Measurements from ENCODE around the gene RNF220.
"Not testable (repeated sequence)": the region's sequence is repeated elsewhere in the genome, so short reads cannot be mapped to it uniquely, and the experiment has no call there.

Gene RNF220

GRCh38 chr1:44659566-44659965 lies 254.5 kb downstream of the RNF220 start:
- no peak for TF ChIP-seq JUND (IDR thresholded peaks at IDR 0.05; ENCODE audit: low read depth)
- in situ Hi-C loops (cut with HindIII; ENCODE audit: low pct_unique_long_range_greater_than_20kb, low sequenced_read_pairs): no loop called here
- no peak for DNase-seq (ENCODE audit: low read depth in 1 of 2, low spot score in 1 of 2)

GRCh38 chr1:44660176-44660575 lies 255.1 kb downstream of the RNF220 start:
- in situ Hi-C loops (cut with HindIII; ENCODE audit: low pct_unique_long_range_greater_than_20kb, low sequenced_read_pairs): no loop called here
- no peak for DNase-seq (ENCODE audit: low read depth in 1 of 2, low spot score in 1 of 2)
- TF ChIP-seq JUND (IDR thresholded peaks at IDR 0.05; ENCODE audit: low read depth): no peak

- in situ Hi-C loops (cut with HindIII; ENCODE audit: low pct_unique_long_range_greater_than_20kb, low sequenced_read_pairs): no loop called here
- no peak for DNase-seq (ENCODE audit: low read depth in 1 of 2, low spot score in 1 of 2)
- TF ChIP-seq JUND (IDR thresholded peaks at IDR 0.05; ENCODE audit: low read depth): no peak
These were observed 257.0 kb downstream of the RNF220 start for GRCh38 chr1:44661781-44662682.

- DNase-seq (ENCODE audit: low read depth in 1 of 2, low spot score in 1 of 2): no peak
- no peak for TF ChIP-seq JUND (IDR thresholded peaks at IDR 0.05; ENCODE audit: low read depth)
- in situ Hi-C loops (cut with HindIII; ENCODE audit: low pct_unique_long_range_greater_than_20kb, low sequenced_read_pairs): no loop called here
These were observed 257.6 kb downstream of the RNF220 start for GRCh38 chr1:44662683-44663030.

GRCh38 chr1:44663417-44663816 lies 258.4 kb downstream of the RNF220 start:
- TF ChIP-seq JUND (IDR thresholded peaks at IDR 0.05; ENCODE audit: low read depth): no peak
- DNase-seq (ENCODE audit: low read depth in 1 of 2, low spot score in 1 of 2): no peak
- in situ Hi-C loops (cut with HindIII; ENCODE audit: low pct_unique_long_range_greater_than_20kb, low sequenced_read_pairs): no loop called here

- no peak for DNase-seq (ENCODE audit: low read depth in 1 of 2, low spot score in 1 of 2)
- in situ Hi-C loops (cut with HindIII; ENCODE audit: low pct_unique_long_range_greater_than_20kb, low sequenced_read_pairs): no loop called here
- TF ChIP-seq JUND (IDR thresholded peaks at IDR 0.05; ENCODE audit: low read depth): no peak
These were observed 259.8 kb downstream of the RNF220 start for GRCh38 chr1:44664730-44665370.

GRCh38 chr1:44666719-44667118 lies 261.7 kb downstream of the RNF220 start:
- not testable (repeated sequence) for DNase-seq (ENCODE audit: low read depth in 1 of 2, low spot score in 1 of 2)

GRCh38 chr1:44670751-44671640 lies 265.9 kb downstream of the RNF220 start:
- no peak for TF ChIP-seq JUND (IDR thresholded peaks at IDR 0.05; ENCODE audit: low read depth)
- no peak for DNase-seq (ENCODE audit: low read depth in 1 of 2, low spot score in 1 of 2)
- in situ Hi-C loops (cut with HindIII; ENCODE audit: low pct_unique_long_range_greater_than_20kb, low sequenced_read_pairs): no loop called here

More at GRCh38 chr1:44666719-44667118, 261.7 kb downstream of the RNF220 start:
- in situ Hi-C loops (cut with HindIII; ENCODE audit: low pct_unique_long_range_greater_than_20kb, low sequenced_read_pairs): not testable (repeated sequence)

- DNase-seq (ENCODE audit: low read depth in 1 of 2, low spot score in 1 of 2): peak in 1 of 2 experiments; percentile 7
- no peak for TF ChIP-seq JUND (IDR thresholded peaks at IDR 0.05; ENCODE audit: low read depth)
- in situ Hi-C loops (cut with HindIII; ENCODE audit: low pct_unique_long_range_greater_than_20kb, low sequenced_read_pairs): no loop called here
These were observed 267.4 kb downstream of the RNF220 start for GRCh38 chr1:44672254-44672955.

- in situ Hi-C loops (cut with HindIII; ENCODE audit: low pct_unique_long_range_greater_than_20kb, low sequenced_read_pairs): no loop called here
These were observed 268.1 kb downstream of the RNF220 start for GRCh38 chr1:44672961-44673674.

GRCh38 chr1:44673675-44674112 lies 268.6 kb downstream of the RNF220 start:
- no peak for DNase-seq (ENCODE audit: low read depth in 1 of 2, low spot score in 1 of 2)
- no peak for TF ChIP-seq JUND (IDR thresholded peaks at IDR 0.05; ENCODE audit: low read depth)
- in situ Hi-C loops (cut with HindIII; ENCODE audit: low pct_unique_long_range_greater_than_20kb, low sequenced_read_pairs): no loop called here

More at GRCh38 chr1:44672961-44673674, 268.1 kb downstream of the RNF220 start:
- no peak for TF ChIP-seq JUND (IDR thresholded peaks at IDR 0.05; ENCODE audit: low read depth)
- no peak for DNase-seq (ENCODE audit: low read depth in 1 of 2, low spot score in 1 of 2)

Measured in T47D (cell line).